MG63 (cell line): ENCODE results near the gene AFF3. TPM values are rescaled to one million over a fixed set of nuclear protein-coding genes. Genes with fewer than 3 reads are reported as not detected.
"Not testable (repeated sequence)": the region's sequence is repeated elsewhere in the genome, so short reads cannot be mapped to it uniquely, and the experiment has no call there.

Experiments used
- DNase-seq: peaks from one replicate; pipeline ENCODE4 v3.0.0-alpha.2; 2020
- H3K27me3 ChIP-seq: fragments of 250-450 bp; sonication (Bioruptor Pico); 2 replicates; pipeline ENCODE4 v1.5.1; 2020; ENCODE audit warnings: mild to moderate bottlenecking, moderate library complexity
- H3K36me3 ChIP-seq: fragments of 250-450 bp; sonication (Bioruptor Pico); 2 replicates; pipeline ENCODE4 v1.5.1; 2020; ENCODE audit warnings: mild to moderate bottlenecking, moderate library complexity
- H3K4me3 ChIP-seq: fragments of 250-450 bp; sonication (Bioruptor Pico); 2 replicates; pipeline ENCODE4 v1.5.1; 2020; ENCODE audit warnings: mild to moderate bottlenecking, moderate library complexity
- H3K9me3 ChIP-seq: fragments of 250-450 bp; sonication (Bioruptor Pico); 2 replicates; pipeline ENCODE4 v1.5.1; 2020; ENCODE audit warnings: mild to moderate bottlenecking, moderate library complexity
- total RNA-seq: library from RNA; depleted of rRNA; stranded (reverse); fragments of >200 nt; shearing (Covaris generic); gene quantifications from 2 replicates; pipeline ENCODE4 v1.2.3, GENCODE V29; 2014; ENCODE audit warnings: low replicate concordance

Gene AFF3
- total RNA-seq, 1 experiment from 2014 or later, result 6.1 TPM

GRCh38 chr2:100102466-100103180, 39.8 kb downstream of the AFF3 start:
- H3K4me3 ChIP-seq, DNase-seq, H3K27me3 ChIP-seq, H3K36me3 ChIP-seq, H3K9me3 ChIP-seq: not testable (repeated sequence)

- not testable (repeated sequence) for H3K27me3 ChIP-seq, DNase-seq, H3K36me3 ChIP-seq, H3K4me3 ChIP-seq, H3K9me3 ChIP-seq
Measured at GRCh38 chr2:100098855-100099254, 43.5 kb downstream of the AFF3 start.

- not testable (repeated sequence) for H3K9me3 ChIP-seq, H3K4me3 ChIP-seq, DNase-seq, H3K27me3 ChIP-seq, H3K36me3 ChIP-seq
Measured at GRCh38 chr2:100097611-100098294, 44.6 kb downstream of the AFF3 start.

DNA sequence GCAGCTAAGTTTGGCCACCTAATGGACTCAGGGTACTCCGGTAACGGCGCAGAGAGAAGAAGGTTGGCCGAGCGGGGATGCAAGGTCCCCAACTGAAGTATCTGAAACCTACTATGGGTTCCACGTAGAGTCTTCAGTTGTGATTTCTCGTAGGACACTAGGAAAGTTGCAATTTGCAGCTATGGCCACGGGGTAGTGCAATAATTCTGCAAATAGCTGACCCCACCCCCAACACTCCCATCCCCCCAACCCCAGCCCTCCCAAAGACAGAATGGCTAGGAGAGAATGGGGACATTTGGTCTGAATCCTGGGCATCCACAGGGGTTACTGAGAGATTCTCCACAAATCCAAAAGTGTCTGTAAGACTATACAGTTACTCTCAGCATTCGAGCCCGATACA, 46.5 kb downstream of the AFF3 start:
- H3K9me3 ChIP-seq, DNase-seq, H3K27me3 ChIP-seq, H3K4me3 ChIP-seq, H3K36me3 ChIP-seq: not testable (repeated sequence)

DNA sequence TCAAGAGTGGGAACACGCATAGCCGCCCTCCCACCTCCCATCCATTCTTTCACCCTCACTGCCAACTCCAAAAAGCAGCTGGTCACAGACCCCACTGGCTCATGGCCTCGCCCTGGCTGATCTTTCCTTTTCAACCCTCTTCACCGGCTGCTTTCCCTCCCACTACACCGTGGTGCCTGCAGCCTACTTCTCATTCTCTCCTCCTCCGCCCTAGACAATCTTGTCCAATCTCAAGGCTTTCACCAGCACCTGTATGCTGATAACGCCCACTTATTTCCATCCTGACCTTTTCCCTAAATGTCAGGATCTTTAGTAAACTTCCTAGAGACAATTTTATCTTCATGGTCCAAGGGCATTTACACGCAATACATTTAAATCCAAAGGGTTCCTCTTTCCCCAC, 50.6 kb downstream of the AFF3 start:
- DNase-seq, result not testable (repeated sequence)

DNA sequence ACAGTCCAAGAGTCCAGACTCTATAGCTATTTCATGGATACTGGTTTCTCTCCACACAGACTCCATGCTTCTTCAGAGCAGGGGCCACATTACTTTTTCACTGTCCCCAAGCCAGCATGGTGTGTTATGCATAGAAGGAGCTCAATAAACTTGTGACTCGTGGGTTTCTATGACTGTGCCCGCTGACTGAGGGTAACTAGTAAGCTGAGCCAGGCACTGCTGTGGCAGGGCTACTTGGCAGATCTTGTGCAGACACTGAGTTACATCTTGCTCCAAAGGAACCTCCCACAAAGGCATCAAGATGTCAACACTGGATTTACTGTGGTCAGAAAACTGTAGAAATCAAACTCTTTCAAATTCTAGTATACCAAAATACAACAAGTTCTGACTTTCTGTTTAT, 56.6 kb downstream of the AFF3 start:
- DNase-seq, result peak; percentile 20
- H3K9me3 ChIP-seq, H3K4me3 ChIP-seq, H3K36me3 ChIP-seq, H3K27me3 ChIP-seq: not testable (repeated sequence)

More for the DNA sequence above, 50.6 kb downstream of the AFF3 start:
- H3K9me3 ChIP-seq, H3K36me3 ChIP-seq, H3K27me3 ChIP-seq, H3K4me3 ChIP-seq: not testable (repeated sequence)

DNA sequence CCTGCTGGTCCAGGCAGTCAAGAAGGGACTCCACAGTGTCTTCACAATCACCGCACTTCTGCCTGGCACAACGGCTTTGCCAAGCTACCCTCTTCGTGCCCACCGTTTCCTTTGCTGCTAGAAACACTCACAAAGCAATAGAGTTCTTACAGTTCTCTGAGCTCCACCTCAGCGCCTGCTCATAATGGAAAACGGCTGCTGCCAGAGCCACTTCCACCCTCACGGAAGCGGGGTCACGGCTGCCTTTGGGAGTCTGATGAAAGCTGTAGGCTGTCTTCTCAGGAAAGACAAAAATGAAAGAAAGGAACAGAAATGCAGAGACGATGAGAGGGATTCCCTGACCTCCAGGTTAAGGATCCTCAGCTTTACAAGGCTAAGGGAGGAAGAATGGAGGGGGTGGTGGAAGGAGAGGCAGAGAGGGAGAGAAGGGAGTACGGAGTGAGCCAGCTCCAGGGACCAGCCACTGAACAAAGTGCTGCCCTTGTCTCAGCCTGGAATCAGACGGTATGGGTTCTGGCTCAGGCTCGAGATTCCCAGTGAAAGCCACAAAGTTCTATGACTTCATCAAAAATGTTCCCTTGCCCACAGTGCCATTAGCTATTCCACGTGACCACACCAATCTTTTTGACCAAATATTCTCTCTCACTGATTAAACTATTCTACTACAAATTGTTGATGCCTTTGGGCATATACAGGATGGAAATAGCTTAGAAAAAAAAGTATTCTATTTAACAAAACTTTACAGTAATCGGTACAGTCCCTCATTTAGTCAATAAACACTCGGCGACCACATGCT, 58.8 kb downstream of the AFF3 start:
- H3K36me3 ChIP-seq, H3K9me3 ChIP-seq, H3K4me3 ChIP-seq, H3K27me3 ChIP-seq, DNase-seq: not testable (repeated sequence)

DNA sequence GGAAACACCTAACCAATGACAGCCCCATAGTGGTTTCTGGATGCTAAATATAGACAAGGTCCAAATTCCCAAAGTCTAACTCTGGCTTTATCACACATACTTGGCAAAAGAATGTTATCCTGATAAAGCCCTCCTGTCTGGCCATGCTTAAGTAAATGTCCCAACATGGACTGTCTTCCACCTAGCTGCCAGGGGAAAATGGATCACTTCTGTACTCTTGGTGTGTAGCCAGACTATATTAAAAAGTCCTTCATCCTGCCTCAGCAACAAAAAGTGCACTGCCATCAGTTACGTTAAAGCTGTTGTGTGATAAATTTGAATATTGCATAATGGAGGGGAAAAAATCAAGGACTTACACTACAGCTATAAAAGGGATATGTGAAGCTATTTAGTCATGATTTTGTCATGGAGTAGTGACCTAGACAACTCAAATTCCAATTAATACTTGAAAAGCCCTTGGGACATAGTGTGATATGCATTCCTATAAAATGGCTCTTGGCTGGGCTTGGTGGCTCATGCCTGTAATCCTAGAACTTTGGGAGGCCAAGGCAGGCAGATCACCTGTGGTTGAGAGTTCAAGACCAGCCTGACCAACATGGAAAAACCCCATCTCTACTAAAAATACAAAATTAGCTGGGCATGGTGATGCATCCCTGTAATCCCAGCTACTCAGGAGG, 60.0 kb downstream of the AFF3 start:
- H3K27me3 ChIP-seq, H3K4me3 ChIP-seq, H3K36me3 ChIP-seq, H3K9me3 ChIP-seq, DNase-seq: not testable (repeated sequence)

GRCh38 chr2:100077935-100078334, 64.5 kb downstream of the AFF3 start:
- no peak for DNase-seq
- no peak overlapping the region for H3K4me3 ChIP-seq
- no peaks in the 10 kb centered on the region for H3K9me3 ChIP-seq

GRCh38 chr2:100077456-100077855, 64.9 kb downstream of the AFF3 start:
- Histone ChIP-seq H3K9me3 (no peaks in the 10 kb centered on the region), H3K36me3 (no peaks in the 10 kb centered on the region), H3K27me3 (no peaks in the 10 kb centered on the region), H3K4me3 (no peak overlapping the region)
- no peak for DNase-seq

More at GRCh38 chr2:100077935-100078334, 64.5 kb downstream of the AFF3 start:
- no peaks in the 10 kb centered on the region for H3K27me3 ChIP-seq
- H3K36me3 ChIP-seq, result no peaks in the 10 kb centered on the region

GRCh38 chr2:100075532-100075931, 66.9 kb downstream of the AFF3 start:
- Histone ChIP-seq H3K4me3 (no peak overlapping the region), H3K36me3 (no peaks in the 10 kb centered on the region), H3K27me3 (no peaks in the 10 kb centered on the region), H3K9me3 (no peaks in the 10 kb centered on the region)
- no peak for DNase-seq

GRCh38 chr2:100073110-100073509, 69.3 kb downstream of the AFF3 start:
- no peaks in the 10 kb centered on the region for H3K9me3 ChIP-seq
- H3K36me3 ChIP-seq, result no peaks in the 10 kb centered on the region
- DNase-seq, result no peak
- no peak overlapping the region for H3K4me3 ChIP-seq
- no peaks in the 10 kb centered on the region for H3K27me3 ChIP-seq

DNA sequence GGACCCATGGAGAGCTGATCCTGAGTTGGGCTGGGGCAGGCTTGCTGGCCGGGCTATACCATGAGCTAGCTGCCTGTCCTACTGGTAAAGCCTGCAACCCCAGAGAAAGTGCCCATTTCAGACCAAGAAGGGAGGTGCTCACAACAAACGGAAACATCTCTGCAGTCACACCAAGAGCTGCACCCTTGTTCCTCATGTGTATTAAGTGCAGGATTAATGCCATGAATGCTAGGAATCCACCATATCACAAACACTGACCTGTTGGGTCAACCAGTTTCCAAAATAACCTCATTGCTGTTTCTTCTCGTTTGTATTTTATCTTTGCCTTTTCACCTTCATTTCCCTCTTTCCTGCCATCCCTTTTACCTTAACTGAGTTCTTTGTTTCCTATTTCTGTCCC, 69.9 kb downstream of the AFF3 start:
- no peak for DNase-seq
- H3K4me3 ChIP-seq, result no peak overlapping the region
- H3K27me3 ChIP-seq, result no peaks in the 10 kb centered on the region
- H3K9me3 ChIP-seq, result no peaks in the 10 kb centered on the region
- no peaks in the 10 kb centered on the region for H3K36me3 ChIP-seq

GRCh38 chr2:100071335-100072043, 70.9 kb downstream of the AFF3 start:
- Histone ChIP-seq H3K9me3 (no peaks in the 10 kb centered on the region), H3K4me3 (no peak overlapping the region), H3K36me3 (no peaks in the 10 kb centered on the region), H3K27me3 (no peaks in the 10 kb centered on the region)
- no peak for DNase-seq

DNA sequence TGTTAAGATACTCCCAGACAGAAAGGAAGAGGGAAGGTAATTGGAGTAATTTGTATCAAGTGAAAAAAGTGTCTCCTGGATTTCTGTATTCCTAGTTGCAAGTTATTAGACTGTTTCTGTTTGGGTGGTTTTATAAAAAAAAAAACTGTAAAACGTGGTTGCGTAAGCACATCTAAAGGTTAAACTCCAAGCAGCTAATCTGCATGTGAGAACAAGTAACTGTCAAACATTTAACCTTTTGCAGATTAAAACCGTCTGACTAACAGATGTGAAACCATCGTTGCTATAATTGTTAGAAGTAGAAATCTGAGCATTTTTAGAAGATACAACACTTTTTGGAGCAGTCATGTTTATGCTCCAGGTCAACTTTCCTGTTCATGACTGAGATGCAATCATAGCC, 72.3 kb downstream of the AFF3 start:
- no peaks in the 10 kb centered on the region for H3K9me3 ChIP-seq
- no peaks in the 10 kb centered on the region for H3K36me3 ChIP-seq
- H3K27me3 ChIP-seq, result no peaks in the 10 kb centered on the region
- no peak overlapping the region for H3K4me3 ChIP-seq
- DNase-seq, result no peak

DNA sequence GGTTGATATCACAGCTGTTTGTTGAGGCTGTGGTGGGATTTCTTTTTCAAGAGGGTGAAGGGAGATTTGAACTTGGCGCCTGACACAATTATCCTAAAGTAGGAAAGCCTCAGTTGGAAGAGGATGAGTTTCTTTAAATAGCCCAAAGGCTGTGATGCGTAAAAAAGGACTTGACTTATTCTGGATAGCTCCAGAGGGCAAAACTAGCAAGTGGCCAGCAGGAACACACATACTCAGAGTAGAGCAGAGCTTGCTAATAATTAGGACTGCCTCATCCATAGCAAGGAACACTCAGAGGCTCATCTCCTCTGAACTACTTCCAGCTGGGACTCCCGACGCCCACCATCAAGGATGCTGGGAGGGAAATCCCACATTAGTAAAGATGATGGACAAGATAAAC, 74.0 kb downstream of the AFF3 start:
- DNase-seq, result no peak
- H3K4me3 ChIP-seq, result no peak overlapping the region
- H3K27me3 ChIP-seq, result no peaks in the 10 kb centered on the region
- no peaks in the 10 kb centered on the region for H3K36me3 ChIP-seq
- no peaks in the 10 kb centered on the region; the same call in 1 of the 2 replicates for H3K9me3 ChIP-seq
